Mucosa of stomach (tissue), 1 donor: Measurements from ENCODE around the gene UHMK1.

Source experiments
- H3K27me3 ChIP-seq: one replicate; pipeline ENCODE4 v1.7.0; 2013; ENCODE audit warnings: mild to moderate bottlenecking, low read length; ENCODE audit not compliant: control insufficient read depth, insufficient read depth
- H3K36me3 ChIP-seq: one replicate; pipeline ENCODE4 v1.7.0; 2013; ENCODE audit warnings: low read length; ENCODE audit not compliant: control insufficient read depth, insufficient read depth
- H3K4me1 ChIP-seq: one replicate; pipeline ENCODE4 v1.7.0; 2013; ENCODE audit warnings: mild to moderate bottlenecking, low read length; ENCODE audit not compliant: control insufficient read depth, insufficient read depth
- H3K4me3 ChIP-seq: one replicate; pipeline ENCODE4 v1.7.0; 2013; ENCODE audit warnings: low read length
- H3K9ac ChIP-seq: one replicate; pipeline ENCODE4 v1.7.0; 2013; ENCODE audit warnings: mild to moderate bottlenecking, low read length, moderate library complexity
- H3K9me3 ChIP-seq: one replicate; pipeline ENCODE4 v1.7.0; 2013; ENCODE audit warnings: mild to moderate bottlenecking, low read length, moderate library complexity; ENCODE audit not compliant: control insufficient read depth
- donor health status: Pancreatic carcinoma.

Gene UHMK1

GRCh38 chr1:162573136-162573535 is 75.5 kb downstream of the UHMK1 start:
- no peak overlapping the region for H3K9ac ChIP-seq
- H3K9me3 ChIP-seq: no peaks in the 10 kb centered on the region
- no peak overlapping the region for H3K4me3 ChIP-seq
- H3K4me1 ChIP-seq: peaks cover 23% of the 10 kb centered on the region
- peaks cover 3% of the 10 kb centered on the region for H3K36me3 ChIP-seq
- no peaks in the 10 kb centered on the region for H3K27me3 ChIP-seq

GRCh38 chr1:162578071-162578700 is 80.6 kb downstream of the UHMK1 start:
- Histone ChIP-seq H3K36me3 (peaks cover 7% of the 10 kb centered on the region), H3K9ac (no peak overlapping the region)

GRCh38 chr1:162578936-162579335 is 81.3 kb downstream of the UHMK1 start:
- Histone ChIP-seq H3K27me3 (no peaks in the 10 kb centered on the region), H3K4me1 (no peaks in the 10 kb centered on the region), H3K9ac (no peak overlapping the region), H3K9me3 (no peaks in the 10 kb centered on the region), H3K36me3 (peaks cover 7% of the 10 kb centered on the region), H3K4me3 (no peak overlapping the region)

More at GRCh38 chr1:162578071-162578700, 80.6 kb downstream of the UHMK1 start:
- no peak overlapping the region for H3K4me3 ChIP-seq
- peaks cover 5% of the 10 kb centered on the region for H3K4me1 ChIP-seq
- H3K27me3 ChIP-seq: no peaks in the 10 kb centered on the region
- H3K9me3 ChIP-seq: no peaks in the 10 kb centered on the region
